Activated naive CD8-positive, alpha-beta T cell (primary cell): Measurements from ENCODE around the gene TYW5.
"Not testable (repeated sequence)": the region's sequence is repeated elsewhere in the genome, so short reads cannot be mapped to it uniquely, and the experiment has no call there.

Experiments
- H3K27ac Mint-ChIP-seq: one replicate; pipeline ENCODE4 v1.8.0; 2021; ENCODE audit warnings: mixed read lengths
- H3K27me3 Mint-ChIP-seq: one replicate; pipeline ENCODE4 v1.8.0; 2021; ENCODE audit warnings: mixed read lengths
- H3K36me3 Mint-ChIP-seq: one replicate; pipeline ENCODE4 v1.8.0; 2021; ENCODE audit warnings: mixed read lengths
- H3K4me1 Mint-ChIP-seq: one replicate; pipeline ENCODE4 v1.8.0; 2021; ENCODE audit warnings: low read depth, mixed read lengths
- H3K4me3 Mint-ChIP-seq: one replicate; pipeline ENCODE4 v1.8.0; 2021; ENCODE audit warnings: mild to moderate bottlenecking, mixed read lengths
- H3K9me3 Mint-ChIP-seq: one replicate; pipeline ENCODE4 v1.8.0; 2021; ENCODE audit warnings: low read depth, mixed read lengths

TYW5 gene

DNA sequence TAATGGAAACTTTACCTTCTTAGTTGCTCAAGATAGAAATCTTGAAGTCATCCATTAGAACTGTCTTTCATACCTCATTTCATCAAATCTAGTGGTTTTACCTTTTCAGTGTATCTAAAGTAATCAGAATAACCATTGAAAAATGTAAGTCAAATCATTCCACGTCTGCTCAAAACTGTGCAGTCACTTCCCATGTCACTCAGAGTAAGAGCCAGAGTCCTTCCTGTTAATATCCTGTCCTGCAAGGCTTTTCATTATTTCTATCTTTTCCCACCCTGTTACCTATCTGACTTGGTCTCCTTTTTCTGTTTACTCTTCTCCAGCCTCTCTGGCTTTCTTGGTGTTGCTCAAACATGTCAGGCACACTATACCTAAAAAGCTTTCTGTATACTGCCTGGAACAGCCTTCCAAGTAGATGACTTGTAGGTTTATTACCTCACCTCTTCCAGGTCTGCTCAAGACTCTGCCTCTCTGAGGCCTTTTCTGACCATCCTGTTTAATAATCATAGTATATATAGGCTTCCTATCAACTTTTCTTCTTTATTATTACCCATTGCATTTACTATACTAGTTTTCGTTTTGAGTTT, 40.8 kb downstream of the TYW5 start:
- peak overlapping the region; percentile 58 for H3K27ac Mint-ChIP-seq
- H3K4me3 Mint-ChIP-seq = peak overlapping the region; percentile 58
- H3K9me3 Mint-ChIP-seq = no peaks in the 10 kb centered on the region
- peaks cover 40% of the 10 kb centered on the region for H3K4me1 Mint-ChIP-seq
- peaks cover 30% of the 10 kb centered on the region for H3K36me3 Mint-ChIP-seq
- H3K27me3 Mint-ChIP-seq = no peaks in the 10 kb centered on the region

DNA sequence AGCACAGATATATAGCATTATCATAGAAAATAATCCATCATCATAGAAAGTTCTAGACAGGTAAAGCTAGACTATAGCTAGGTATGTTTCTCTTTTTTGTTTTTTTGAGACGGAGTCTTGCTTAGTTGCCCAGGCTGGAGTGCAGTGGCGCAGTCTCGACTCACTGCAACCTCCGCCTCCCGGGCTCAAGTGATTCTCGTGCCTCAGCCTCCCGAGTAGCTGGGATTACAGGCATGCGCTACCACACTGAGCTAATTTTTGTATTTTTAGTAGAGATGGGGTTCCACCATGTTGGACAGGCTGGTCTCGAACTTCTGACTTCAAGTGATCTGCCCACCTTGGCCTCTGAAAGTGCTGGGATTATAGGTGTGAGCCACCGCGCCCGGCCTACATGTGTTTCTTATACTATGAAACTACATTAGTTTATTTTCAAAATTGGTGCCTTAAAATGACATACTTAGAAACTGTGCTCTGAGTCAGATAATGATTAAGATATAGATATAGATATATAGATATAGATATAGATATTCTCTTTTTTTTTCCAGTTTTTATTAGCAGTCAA, 42.7 kb downstream of the TYW5 start:
- Mint-ChIP-seq H3K36me3 (peaks cover 26% of the 10 kb centered on the region), H3K4me3 (peak overlapping the region; percentile 99), H3K4me1 (peaks cover 36% of the 10 kb centered on the region)
- H3K9me3 Mint-ChIP-seq, H3K27ac Mint-ChIP-seq, H3K27me3 Mint-ChIP-seq: not testable (repeated sequence)

DNA sequence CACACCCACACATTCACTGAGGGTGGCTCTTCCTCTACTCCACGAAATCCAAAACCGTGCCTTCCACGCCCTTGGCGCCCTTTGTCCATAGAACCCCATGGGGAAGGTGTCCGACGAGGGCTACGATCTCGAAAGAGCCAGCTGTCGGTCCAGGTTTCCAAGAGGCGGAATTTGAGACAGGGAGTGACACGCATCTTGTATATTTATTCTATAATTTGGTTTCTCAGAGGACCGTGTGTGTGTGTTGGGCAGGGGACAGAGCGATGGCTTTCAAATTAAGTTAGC, 43.5 kb downstream of the TYW5 start:
- Mint-ChIP-seq H3K4me3 (peak overlapping the region; percentile 99), H3K36me3 (peaks cover 19% of the 10 kb centered on the region), H3K27ac (peak overlapping the region; percentile 95), H3K4me1 (peaks cover 33% of the 10 kb centered on the region), H3K27me3 (no peaks in the 10 kb centered on the region), H3K9me3 (no peaks in the 10 kb centered on the region)

DNA sequence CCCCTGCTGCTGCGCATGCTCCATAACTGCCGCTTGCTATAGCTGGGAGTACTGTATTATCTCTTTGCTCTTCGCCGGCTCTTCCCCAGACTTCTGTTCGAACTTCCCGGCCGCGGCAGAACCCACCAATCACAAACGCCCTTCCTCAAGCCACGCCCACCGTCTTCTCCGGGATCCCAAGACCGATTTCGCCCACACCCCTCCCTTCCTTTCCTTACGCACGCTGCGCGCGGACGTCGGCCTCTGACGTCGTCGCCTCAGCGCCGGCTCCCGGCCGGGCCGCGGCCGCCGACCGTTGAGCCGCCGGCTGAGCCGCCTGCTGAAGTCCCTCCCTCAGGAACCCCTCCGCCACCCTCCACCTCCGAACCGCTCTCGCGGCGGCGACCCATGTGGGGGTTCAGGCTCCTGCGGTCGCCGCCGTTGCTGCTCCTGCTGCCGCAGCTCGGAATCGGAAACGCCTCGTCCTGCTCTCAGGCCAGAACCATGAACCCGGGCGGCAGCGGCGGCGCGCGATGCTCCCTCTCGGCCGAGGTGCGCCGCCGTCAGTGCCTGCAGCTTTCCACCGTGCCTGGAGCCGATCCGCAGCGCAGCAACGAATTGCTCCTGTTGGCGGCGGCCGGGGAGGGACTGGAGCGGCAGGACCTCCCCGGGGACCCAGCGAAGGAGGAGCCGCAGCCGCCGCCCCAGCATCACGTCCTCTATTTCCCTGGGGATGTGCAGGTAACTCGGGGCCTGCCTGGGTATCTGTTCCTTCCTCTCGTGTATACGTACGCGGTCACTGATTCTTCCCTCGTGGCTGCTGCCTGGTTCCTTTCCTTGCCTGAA, 44.0 kb downstream of the TYW5 start, which contains the start of gene C2orf69:
C2orf69 (plus strand) TSS at position 242 of the 825 bp plus-strand sequence; CDS start at position 388, 146 bp downstream.
- H3K9me3 Mint-ChIP-seq = no peaks in the 10 kb centered on the region
- H3K27ac Mint-ChIP-seq = peak within 1 kb of the TSS; percentile 95
- peak within 1 kb of the TSS; percentile 99 for H3K4me3 Mint-ChIP-seq
- H3K27me3 Mint-ChIP-seq = no peaks in the 10 kb centered on the region
- H3K36me3 Mint-ChIP-seq = peaks cover 14% of the 10 kb centered on the region
- H3K4me1 Mint-ChIP-seq = peaks cover 32% of the 10 kb centered on the region

DNA sequence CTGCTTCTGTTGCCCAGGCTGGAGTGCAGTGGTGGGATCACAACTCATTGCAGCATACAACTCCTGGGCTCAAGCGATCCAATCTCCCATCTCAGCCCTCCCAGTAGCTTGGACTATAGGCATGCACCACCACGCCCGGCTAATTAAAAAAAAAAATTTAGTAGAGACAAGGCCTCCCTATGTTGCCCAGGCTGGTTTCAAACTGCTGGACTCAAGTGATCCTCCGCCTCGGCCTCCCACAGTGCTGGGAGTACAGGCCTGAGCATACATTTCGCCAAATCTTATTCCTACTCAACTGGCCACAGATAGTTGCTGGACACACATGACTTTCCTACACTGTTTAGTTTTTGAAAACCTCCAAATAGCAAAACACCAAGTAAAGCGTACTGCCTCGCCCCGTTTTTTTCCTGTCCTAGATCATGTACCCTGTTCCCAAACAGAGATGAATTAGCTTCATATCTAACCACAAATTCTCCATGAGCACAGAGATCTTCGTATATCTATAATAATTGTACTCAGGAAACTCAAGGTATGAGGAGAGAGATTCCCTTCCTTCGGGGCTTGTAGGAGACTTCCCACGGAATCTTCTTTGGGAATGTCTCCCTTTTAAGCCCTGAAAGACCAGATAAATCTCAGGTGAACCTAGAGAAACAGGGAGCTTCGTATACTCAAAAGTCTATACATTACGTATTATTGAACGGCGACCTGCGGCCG, 44.8 kb downstream of the TYW5 start:
- Mint-ChIP-seq H3K4me1 (peaks cover 30% of the 10 kb centered on the region), H3K9me3 (no peaks in the 10 kb centered on the region), H3K27me3 (no peaks in the 10 kb centered on the region), H3K27ac (peak overlapping the region; percentile 87), H3K36me3 (peaks cover 9% of the 10 kb centered on the region), H3K4me3 (peak overlapping the region; percentile 99)

DNA sequence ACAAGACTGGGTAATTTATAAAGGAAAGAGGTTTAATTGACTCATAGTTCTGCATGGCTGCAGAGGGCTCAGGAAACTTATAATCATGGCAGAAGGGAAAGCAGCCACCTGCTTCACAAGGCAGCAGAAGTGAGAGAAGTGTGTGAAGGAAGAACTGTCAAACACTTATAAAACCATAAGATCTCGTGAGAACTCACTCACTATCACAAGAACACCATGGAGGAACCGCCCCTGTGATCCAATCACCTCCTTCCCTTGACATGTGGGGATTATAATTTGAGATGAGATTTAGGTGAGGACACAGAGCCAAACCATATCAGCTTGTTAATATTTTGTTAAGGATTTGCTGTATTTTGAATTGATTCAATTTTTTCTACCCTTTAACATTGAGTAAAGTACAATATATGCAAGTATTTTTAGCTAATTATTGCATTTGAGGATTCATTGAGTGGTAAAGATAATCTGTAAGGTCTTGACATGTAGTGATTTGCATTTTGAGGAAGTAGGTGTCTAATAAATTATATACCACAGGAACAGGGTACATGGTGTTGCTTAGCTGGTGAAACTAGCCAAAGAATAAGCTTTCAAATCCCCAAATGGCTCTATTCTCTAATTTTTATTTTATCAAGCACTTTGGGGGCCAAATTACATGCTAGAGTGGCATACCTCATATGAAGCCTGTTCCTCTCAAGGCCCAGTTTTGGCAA, 48.1 kb downstream of the TYW5 start:
- no peak overlapping the region for H3K4me3 Mint-ChIP-seq
- H3K27me3 Mint-ChIP-seq = peaks cover 8% of the 10 kb centered on the region
- no peak overlapping the region for H3K27ac Mint-ChIP-seq
- no peaks in the 10 kb centered on the region for H3K9me3 Mint-ChIP-seq
- peaks cover 8% of the 10 kb centered on the region for H3K4me1 Mint-ChIP-seq
- H3K36me3 Mint-ChIP-seq = no peaks in the 10 kb centered on the region

DNA sequence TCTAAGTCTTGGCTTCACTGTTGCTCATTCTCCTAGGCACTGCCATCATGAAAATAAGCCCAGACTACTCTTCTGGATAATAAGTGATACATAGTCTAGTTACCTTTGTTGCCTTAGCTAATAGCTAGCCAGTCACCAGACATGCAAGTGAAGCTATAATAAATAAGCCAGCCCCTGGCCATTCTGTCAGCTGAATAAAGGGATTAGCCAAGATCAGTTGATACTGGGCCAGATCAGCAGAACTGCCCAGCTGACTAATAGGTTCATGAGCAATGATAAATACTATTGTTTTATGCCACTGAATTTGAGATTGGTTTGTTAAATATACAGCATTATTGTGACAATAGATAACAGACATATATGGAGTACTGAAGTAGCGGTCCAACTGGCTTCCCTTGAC, 52.2 kb downstream of the TYW5 start:
- Mint-ChIP-seq H3K27me3 (peaks cover 8% of the 10 kb centered on the region), H3K9me3 (no peaks in the 10 kb centered on the region), H3K27ac (no peak overlapping the region), H3K36me3 (no peaks in the 10 kb centered on the region), H3K4me3 (no peak overlapping the region), H3K4me1 (no peaks in the 10 kb centered on the region)

DNA sequence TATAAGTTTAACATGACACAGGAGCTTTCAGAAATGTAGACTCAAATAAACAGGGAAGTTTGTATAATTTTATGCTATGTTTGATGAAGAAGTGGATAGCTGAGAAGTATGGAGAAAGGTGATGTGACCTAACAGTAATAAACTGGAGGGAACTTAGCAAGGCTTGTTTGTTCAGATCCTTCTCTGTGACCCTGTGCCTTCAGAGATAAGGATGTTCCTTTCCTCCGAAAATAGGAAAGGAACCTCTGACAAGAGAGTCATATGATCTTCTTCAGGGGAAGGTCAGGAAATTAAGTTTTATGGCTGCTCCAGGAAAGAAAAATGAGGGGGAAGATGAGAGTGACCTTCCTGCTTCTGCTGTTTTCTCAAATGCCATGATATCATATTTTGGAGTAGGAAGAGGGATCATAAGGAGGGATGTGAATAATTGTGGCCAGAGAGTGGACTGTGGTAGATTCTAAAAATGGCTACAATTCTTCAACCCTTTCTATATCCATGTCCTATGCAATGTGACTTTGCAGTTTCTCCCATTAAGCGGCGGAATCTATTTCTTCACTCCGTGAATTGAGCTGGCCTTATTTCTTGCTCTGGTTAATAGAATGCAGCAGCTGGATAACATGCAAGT, 52.7 kb downstream of the TYW5 start:
- Mint-ChIP-seq H3K9me3 (no peaks in the 10 kb centered on the region), H3K27ac (no peak overlapping the region), H3K4me1 (no peaks in the 10 kb centered on the region), H3K36me3 (no peaks in the 10 kb centered on the region), H3K4me3 (no peak overlapping the region), H3K27me3 (peaks cover 8% of the 10 kb centered on the region)

DNA sequence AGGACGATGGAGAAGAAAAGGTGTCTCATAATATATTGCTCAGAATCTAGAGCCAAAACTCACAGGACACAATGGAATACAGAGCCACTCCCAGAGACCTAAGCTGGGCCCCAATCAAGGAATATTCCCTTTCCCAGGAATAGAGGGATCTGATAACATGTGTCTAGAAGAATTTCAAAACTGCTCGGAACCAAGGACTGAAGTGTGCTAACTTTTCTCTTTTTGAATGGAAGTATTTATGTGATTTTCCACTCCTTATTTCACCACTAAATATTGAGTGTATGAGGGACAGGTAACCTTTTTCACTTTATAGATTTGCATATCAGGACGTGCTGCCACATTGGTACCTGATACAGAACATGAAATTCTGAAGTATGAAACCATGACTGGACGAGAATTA, 53.3 kb downstream of the TYW5 start:
- no peak overlapping the region for H3K4me3 Mint-ChIP-seq
- no peaks in the 10 kb centered on the region for H3K36me3 Mint-ChIP-seq

DNA sequence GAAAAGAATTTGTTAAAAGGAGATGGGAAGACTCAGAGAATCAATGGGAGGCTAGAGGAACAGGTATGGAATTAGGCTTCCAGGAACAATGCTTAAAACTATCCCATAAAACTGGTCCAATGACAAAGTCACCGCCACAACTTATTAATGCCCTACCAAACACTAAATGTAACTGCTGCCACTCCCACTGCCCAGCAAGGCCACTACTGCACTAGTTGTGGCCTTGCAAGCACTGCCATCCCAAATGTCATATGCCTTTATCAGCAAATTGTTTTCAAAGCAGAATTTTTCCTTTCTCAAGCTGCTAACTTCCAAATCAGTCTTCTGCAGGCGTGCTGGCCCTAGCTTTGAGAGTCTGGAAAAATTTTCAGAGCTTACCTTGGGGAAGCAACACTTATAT, 58.7 kb downstream of the TYW5 start:
- Mint-ChIP-seq H3K27ac (no peak overlapping the region), H3K4me1 (no peaks in the 10 kb centered on the region), H3K36me3 (no peaks in the 10 kb centered on the region), H3K9me3 (no peaks in the 10 kb centered on the region), H3K27me3 (no peaks in the 10 kb centered on the region), H3K4me3 (no peak overlapping the region)

More for the DNA sequence above, 53.3 kb downstream of the TYW5 start:
- H3K4me1 Mint-ChIP-seq = no peaks in the 10 kb centered on the region
- H3K27me3 Mint-ChIP-seq = peaks cover 8% of the 10 kb centered on the region
- no peaks in the 10 kb centered on the region for H3K9me3 Mint-ChIP-seq
- H3K27ac Mint-ChIP-seq = no peak overlapping the region

DNA sequence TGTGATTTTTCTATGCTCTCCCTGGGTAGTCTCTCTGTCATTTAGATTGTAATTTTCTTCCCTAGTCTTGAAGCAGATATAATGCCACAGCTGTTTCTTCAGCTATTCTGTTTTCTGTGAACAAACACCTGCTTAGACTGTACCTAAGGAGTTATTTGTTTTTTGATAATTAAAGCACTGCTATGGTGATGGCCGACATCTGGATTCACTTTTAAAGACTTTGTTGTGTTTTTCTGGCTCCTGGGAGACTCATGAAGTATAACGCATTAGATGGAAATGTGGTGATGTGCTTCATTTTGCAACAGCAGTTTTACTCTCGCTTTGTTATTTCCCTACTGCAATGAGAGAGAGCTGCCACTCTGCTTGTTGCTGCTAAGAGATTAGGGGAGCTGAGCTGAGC, 59.9 kb downstream of the TYW5 start:
- Mint-ChIP-seq H3K9me3 (no peaks in the 10 kb centered on the region), H3K27ac (no peak overlapping the region), H3K36me3 (no peaks in the 10 kb centered on the region), H3K4me3 (no peak overlapping the region), H3K4me1 (no peaks in the 10 kb centered on the region), H3K27me3 (peaks cover 2% of the 10 kb centered on the region)

DNA sequence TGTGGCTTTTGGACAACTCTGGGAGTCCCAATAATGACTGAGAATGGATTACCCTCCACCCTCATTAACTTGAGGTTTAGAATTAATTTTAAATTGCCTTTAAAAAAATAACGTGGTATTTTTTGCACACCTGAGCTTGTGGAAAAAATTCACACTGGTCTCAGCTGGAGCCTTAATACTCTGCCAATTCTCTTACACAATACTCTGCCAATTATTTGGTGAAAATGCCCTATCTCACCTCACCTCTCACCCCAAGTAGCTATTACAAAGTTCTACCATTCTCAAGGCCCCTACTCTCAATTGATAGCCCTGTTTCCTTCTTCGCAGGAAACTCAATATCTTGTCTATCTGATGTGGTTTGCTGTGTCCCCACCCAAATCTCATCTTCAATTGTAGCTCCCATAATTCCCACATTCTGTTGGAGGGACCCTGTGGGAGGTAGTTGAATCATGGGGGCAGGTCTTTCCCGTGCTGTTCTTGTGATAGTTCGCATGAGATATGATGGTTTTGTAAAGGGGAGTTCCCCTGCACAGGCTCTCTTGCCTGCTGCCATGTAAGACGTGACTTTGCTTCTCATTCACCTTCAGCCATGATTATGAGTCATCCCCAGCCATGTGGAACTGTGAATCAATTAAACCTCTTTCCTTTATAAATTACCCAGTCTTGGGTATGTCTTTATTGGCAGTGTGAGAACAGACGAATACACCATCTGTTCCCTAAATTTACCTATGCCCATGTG, 71.6 kb downstream of the TYW5 start:
- H3K36me3 Mint-ChIP-seq = no peaks in the 10 kb centered on the region
- H3K27ac Mint-ChIP-seq = no peak overlapping the region
- no peaks in the 10 kb centered on the region for H3K4me1 Mint-ChIP-seq
- H3K27me3 Mint-ChIP-seq = peaks cover 11% of the 10 kb centered on the region
- no peak overlapping the region for H3K4me3 Mint-ChIP-seq
- H3K9me3 Mint-ChIP-seq = no peaks in the 10 kb centered on the region

DNA sequence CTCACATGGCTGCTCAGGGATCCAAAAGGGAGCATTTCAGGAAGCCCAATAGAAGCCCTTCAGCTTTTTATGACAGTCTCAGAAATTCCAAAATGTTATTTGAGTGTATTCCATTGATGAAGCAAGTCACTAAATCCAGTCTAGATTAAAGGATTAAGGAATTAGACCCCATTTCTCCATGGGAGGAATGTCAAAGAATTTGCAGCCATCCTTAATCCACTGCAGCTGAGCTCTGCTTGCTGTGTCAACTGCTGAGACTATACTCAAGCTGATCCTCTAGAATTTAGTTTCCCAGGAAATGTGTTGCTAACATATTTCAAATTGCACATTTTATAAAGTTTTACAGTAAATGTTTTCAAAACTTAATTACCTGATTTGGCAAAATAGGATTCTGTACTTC, 72.6 kb downstream of the TYW5 start:
- H3K36me3 Mint-ChIP-seq = no peaks in the 10 kb centered on the region
- peaks cover 11% of the 10 kb centered on the region for H3K27me3 Mint-ChIP-seq
- no peak overlapping the region for H3K27ac Mint-ChIP-seq
- no peaks in the 10 kb centered on the region for H3K9me3 Mint-ChIP-seq
- no peak overlapping the region for H3K4me3 Mint-ChIP-seq
- H3K4me1 Mint-ChIP-seq = no peaks in the 10 kb centered on the region
